ENCODE measurements around the gene PELO.

GRCh38 chr5:52821901-52822300 lies 34.2 kb downstream of the PELO start:
- TF ChIP-seq FOXK2 (IDR thresholded peaks at IDR 0.05), result no peak
- TF ChIP-seq ELF4 (IDR thresholded peaks at IDR 0.05), result no peak
- no peak for TF ChIP-seq SUZ12 (IDR thresholded peaks at IDR 0.05)
- no peak for TF ChIP-seq BHLHE40 (IDR thresholded peaks at IDR 0.05; ENCODE audit: borderline replicate concordance)
- no peak for TF ChIP-seq ARNT (IDR thresholded peaks at IDR 0.05)
- no peak for TF ChIP-seq NFRKB (IDR thresholded peaks at IDR 0.05)
- TF ChIP-seq SP1 (IDR thresholded peaks at IDR 0.05), result no peak
- TF ChIP-seq CTBP1 (IDR thresholded peaks at IDR 0.05; ENCODE audit: borderline replicate concordance), result no peak
- TF ChIP-seq TARDBP (IDR thresholded peaks at IDR 0.05), result no peak
- TF ChIP-seq L3MBTL2 (conservative IDR thresholded peaks at IDR 0.05), result no peak
- no peak for TF ChIP-seq HDGF (IDR thresholded peaks at IDR 0.05; ENCODE audit: borderline replicate concordance)
- TF ChIP-seq, protein P1, sequence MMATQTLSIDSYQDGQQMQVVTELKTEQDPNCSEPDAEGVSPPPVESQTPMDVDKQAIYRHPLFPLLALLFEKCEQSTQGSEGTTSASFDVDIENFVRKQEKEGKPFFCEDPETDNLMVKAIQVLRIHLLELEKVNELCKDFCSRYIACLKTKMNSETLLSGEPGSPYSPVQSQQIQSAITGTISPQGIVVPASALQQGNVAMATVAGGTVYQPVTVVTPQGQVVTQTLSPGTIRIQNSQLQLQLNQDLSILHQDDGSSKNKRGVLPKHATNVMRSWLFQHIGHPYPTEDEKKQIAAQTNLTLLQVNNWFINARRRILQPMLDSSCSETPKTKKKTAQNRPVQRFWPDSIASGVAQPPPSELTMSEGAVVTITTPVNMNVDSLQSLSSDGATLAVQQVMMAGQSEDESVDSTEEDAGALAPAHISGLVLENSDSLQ (IDR thresholded peaks at IDR 0.05), result no peak
- no peak for TF ChIP-seq LEF1 (IDR thresholded peaks at IDR 0.05; ENCODE audit: borderline replicate concordance)

All from HEK293T (cell line).